Fibroblast of villous mesenchyme (primary cell): ENCODE data around the gene ZYX. TPM values are rescaled to one million over a fixed set of nuclear protein-coding genes. Genes with fewer than 3 reads are reported as not detected.
"Not testable (repeated sequence)": the region's sequence is repeated elsewhere in the genome, so short reads cannot be mapped to it uniquely, and the experiment has no call there.

Source experiments
- DNase-seq: peaks from one replicate; pipeline ENCODE4 v3.0.0-alpha.2; 2010; ENCODE audit warnings: low read depth
- H3K4me3 ChIP-seq: 2 replicates; pipeline ENCODE4 v1.5.1; 2011; ENCODE audit warnings: low read depth, mild to moderate bottlenecking, low read length
- total RNA-seq: library from RNA; depleted of rRNA; stranded (reverse); fragments of >200 nt; gene quantifications from 2 replicates; pipeline ENCODE4 v1.2.3, GENCODE V29; 2012
- TF ChIP-seq, protein P1 (sequence below): IDR thresholded peaks from 2 replicates; pipeline ENCODE4 v1.5.1; 2012; ENCODE audit warnings: low read depth, mild to moderate bottlenecking, low read length; ENCODE audit not compliant: insufficient read depth

ZYX gene
- total RNA-seq, 1 donor, result 71.7 TPM

DNA sequence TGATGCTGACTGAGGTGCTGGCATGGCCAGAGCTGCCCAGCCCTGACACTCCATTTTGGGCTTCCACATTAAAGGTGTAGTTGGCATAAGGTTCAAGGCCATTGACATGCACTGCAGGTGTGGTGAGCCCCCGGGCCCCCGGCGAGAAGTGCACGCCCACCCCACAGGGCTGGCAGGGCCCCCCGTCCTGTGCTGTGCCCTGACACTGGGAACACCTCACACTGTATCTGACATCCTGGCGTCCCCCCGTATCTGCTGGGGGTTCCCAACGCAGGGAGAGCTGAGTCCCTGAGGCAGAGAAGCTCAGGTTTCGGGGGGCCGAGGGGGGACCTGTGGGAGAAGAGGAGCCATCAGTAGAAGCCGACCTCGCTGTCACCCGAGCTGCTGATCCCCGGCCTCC lies 17.5 kb downstream of the ZYX start:
- TF ChIP-seq, protein P1, sequence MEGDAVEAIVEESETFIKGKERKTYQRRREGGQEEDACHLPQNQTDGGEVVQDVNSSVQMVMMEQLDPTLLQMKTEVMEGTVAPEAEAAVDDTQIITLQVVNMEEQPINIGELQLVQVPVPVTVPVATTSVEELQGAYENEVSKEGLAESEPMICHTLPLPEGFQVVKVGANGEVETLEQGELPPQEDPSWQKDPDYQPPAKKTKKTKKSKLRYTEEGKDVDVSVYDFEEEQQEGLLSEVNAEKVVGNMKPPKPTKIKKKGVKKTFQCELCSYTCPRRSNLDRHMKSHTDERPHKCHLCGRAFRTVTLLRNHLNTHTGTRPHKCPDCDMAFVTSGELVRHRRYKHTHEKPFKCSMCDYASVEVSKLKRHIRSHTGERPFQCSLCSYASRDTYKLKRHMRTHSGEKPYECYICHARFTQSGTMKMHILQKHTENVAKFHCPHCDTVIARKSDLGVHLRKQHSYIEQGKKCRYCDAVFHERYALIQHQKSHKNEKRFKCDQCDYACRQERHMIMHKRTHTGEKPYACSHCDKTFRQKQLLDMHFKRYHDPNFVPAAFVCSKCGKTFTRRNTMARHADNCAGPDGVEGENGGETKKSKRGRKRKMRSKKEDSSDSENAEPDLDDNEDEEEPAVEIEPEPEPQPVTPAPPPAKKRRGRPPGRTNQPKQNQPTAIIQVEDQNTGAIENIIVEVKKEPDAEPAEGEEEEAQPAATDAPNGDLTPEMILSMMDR, result no peak
- H3K4me3 ChIP-seq, result no peak overlapping the region
- no peak for DNase-seq

DNA sequence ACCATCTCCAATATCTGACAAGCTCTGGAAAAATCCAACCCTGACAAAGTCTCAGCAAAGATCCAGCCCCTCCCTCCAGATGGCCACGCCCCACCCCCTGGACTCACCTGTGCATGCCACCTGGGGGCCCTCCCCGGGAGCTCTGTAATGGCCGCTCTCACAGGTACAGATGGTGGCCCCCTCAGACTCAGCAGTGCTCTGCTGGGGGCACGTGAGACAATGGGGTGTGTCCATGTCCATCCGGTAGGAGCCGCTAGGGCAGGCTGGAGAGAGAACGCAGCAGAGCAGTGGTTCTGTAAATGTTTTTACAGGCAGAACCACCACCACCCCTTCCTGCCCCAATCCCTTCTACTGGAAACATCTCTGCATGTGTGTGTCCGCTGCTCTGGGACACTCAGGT lies 18.0 kb downstream of the ZYX start:
- TF ChIP-seq, protein P1, result no peak
- no peak overlapping the region for H3K4me3 ChIP-seq
- no peak for DNase-seq

DNA sequence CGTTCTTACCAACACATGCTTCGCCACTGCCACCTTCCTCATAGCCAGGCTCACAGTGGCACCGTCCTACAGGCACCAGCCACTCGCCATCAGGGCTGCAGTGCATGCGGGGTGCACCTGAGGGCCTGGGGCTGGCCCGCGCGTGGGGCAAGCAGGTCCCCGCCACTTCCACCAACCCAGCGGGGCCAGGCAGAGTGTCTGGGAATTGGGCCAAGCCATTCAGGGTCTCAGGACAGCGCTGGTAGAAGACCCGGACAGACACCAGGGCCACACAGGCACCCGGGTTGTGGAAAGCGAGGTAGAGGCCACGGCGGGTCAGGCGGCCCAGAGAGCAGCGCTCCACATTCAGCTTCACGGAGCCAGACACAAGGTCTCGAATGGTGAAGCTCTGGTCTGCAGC lies 18.5 kb downstream of the ZYX start:
- H3K4me3 ChIP-seq, result no peak overlapping the region
- TF ChIP-seq, protein P1, result no peak
- DNase-seq, result no peak

DNA sequence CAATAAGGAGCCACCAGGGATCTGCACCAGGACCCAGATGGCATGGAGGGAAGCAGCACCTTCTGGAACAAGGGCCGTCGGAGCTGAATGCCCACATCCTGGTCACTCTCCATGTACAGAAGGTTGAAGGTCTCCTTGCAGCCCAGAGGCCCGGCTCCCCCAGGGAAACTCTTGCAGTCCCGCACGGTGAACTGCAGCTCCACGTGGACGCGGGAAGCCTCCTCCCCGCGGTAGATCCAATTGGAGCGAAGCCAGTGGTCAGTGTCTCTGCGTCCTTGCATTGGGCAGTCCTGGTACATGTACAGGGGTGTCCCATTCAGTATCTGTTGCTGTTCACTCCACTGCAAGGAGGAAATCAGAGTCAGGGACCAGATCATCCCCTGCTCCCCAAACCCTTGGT lies 20.1 kb downstream of the ZYX start:
- TF ChIP-seq, protein P1, result no peak
- H3K4me3 ChIP-seq, result no peak overlapping the region
- DNase-seq, result no peak

DNA sequence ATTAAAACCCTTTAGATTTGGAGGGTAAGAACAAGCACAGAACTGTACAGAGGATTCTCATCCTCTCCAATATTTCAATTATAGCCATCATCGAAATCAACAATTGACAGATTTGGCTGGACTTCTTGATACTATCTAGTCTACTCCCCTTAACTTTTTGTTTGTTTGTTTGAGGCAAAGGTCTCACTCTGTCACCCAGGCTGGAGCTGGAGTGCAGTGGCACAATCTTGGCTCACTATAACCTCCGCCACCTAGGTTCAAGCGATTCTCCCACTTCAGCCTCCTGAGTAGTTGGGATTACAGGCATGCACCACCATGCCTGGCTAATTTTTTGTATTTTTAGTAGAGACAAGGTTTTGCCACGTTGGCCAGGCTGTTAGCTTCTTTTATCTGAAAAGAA lies 21.1 kb downstream of the ZYX start:
- H3K4me3 ChIP-seq, DNase-seq: not testable (repeated sequence)

DNA sequence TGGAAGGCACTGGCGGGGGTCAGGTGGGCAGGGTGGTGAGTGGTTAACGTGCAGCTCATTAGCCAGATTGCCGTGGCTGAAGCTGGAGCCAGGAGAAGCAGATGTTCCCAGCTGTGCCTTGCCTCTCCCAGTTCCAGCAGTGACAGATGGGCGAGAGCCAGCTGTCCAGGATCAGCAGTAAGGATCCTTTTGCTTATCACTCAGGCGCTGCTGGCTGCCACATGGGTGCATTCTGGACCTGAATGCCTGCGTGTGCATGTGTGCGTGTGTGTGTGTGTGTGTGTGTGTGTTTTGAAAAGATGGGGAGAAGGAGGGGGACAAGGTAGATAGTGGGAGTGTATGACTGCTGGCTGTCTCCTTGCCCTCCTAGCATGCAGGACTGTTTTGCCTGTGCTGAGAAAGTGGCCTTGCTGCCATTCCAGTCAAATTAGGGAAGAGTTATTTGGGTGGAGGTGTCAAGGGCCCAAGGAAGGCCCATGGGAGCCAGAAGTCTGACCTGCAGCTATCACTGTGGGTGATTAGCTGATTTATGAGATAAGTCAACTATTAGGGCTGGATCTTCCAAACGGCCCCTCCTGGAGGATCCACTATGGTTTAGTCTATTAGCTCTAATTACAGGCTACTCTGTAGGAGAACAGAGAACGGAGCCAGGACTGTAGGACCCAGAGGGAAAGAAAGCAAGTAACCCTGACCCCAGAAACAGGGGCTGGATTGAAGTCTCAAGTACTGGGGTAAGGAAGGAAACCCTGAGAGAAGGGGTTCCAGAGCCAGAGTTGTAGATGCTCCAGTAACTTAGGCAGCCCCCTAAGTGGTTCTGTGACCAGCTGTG lies 24.2 kb downstream of the ZYX start:
- peak; percentile 76 for DNase-seq
- H3K4me3 ChIP-seq, result no peak overlapping the region
- TF ChIP-seq, protein P1, result no peak

DNA sequence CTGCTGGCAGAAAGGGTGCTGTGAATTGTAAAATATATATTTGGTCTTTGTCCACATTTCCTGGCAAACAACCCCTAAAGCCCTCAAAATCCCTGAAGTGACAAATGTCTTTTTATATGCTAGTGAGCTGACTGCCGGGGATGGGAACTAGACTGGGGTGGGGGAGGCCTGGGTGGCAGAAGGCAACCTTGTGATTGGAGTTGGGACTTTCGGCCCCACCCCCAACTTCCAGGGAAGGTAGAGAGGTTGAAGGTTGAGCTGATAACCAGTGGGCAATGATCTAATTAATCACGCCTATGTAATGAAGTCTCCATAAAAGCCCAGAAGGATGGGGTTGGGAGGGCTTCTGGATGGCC lies 24.8 kb downstream of the ZYX start:
- DNase-seq, result no peak
- H3K4me3 ChIP-seq, result no peak overlapping the region
- TF ChIP-seq, protein P1, result no peak
